Sigmoid colon (tissue), 4 donors: ENCODE results near the gene CAPN1.

Experiments
- CTCF ChIP-seq, 4 experiments: fragments of 450-650 bp in 3 of 4; fragments of 200-600 bp in 1 of 4; IDR thresholded peaks; one replicate each; pipeline ENCODE4 v1.5.1; 2016 to 2019; ENCODE audit warnings: antibody characterized with exemption in 4 of 4, mild to moderate bottlenecking in 3 of 4, moderate library complexity in 2 of 4
- POLR2A ChIP-seq, 2 donors: fragments of 450-650 bp; IDR thresholded peaks; one replicate each; pipeline ENCODE4 v1.6.1; 2016; ENCODE audit warnings: antibody characterized with exemption in 2 of 2, mild to moderate bottlenecking in 2 of 2, moderate library complexity in 2 of 2
- POLR2AphosphoS5 ChIP-seq, 4 donors: sonication (generic); formaldehyde crosslinking; IDR thresholded peaks; one replicate each; pipeline ENCODE4 v1.6.1; 2017; ENCODE audit warnings: antibody characterized with exemption in 4 of 4

GRCh38 chr11:65157336-65157735 lies 24.4 kb upstream of the CAPN1 start:
- TF ChIP-seq POLR2AphosphoS5 (IDR thresholded peaks at IDR 0.05) (no peak), CTCF (IDR thresholded peaks at IDR 0.05) (no peak), POLR2A (IDR thresholded peaks at IDR 0.05) (no peak)
